GM18507 (cell line): ENCODE results near the gene MYO16.

Experiments used
- DNase-seq: peaks from one replicate; pipeline ENCODE4 v3.0.0; 2011; ENCODE audit warnings: low read depth; ENCODE audit not compliant: insufficient read length; ENCODE audit errors: extremely low spot score
- FAIRE-seq: peaks from 2 replicates; lab custom pipeline; 2011; peaks lifted over from hg19 to GRCh38; lab: Jason Lieb, UNC

MYO16 gene

GRCh38 chr13:108728370-108728769 lies 99.0 kb downstream of the MYO16 start:
- DNase-seq (no peak), FAIRE-seq (no peak)

- FAIRE-seq (no peak), DNase-seq (no peak)
Measured at GRCh38 chr13:108733022-108733560, 103.7 kb downstream of the MYO16 start.

- DNase-seq: no peak
- no peak for FAIRE-seq
Measured at GRCh38 chr13:108734676-108735075, 105.3 kb downstream of the MYO16 start.

- DNase-seq: no peak
- no peak for FAIRE-seq
Measured at GRCh38 chr13:108741930-108742329, 112.5 kb downstream of the MYO16 start.

- FAIRE-seq (no peak), DNase-seq (no peak)
Measured at GRCh38 chr13:108742701-108743451, 113.5 kb downstream of the MYO16 start.

- FAIRE-seq (no peak), DNase-seq (no peak)
Measured at GRCh38 chr13:108743522-108743921, 114.1 kb downstream of the MYO16 start.

- no peak for DNase-seq
- FAIRE-seq: no peak
Measured at GRCh38 chr13:108747843-108748242, 118.4 kb downstream of the MYO16 start.

GRCh38 chr13:108752276-108752675 lies 122.9 kb downstream of the MYO16 start:
- no peak for DNase-seq
- FAIRE-seq: no peak

- DNase-seq (no peak), FAIRE-seq (no peak)
Measured at GRCh38 chr13:108755083-108755482, 125.7 kb downstream of the MYO16 start.

- no peak for DNase-seq
- no peak for FAIRE-seq
Measured at GRCh38 chr13:108760129-108760528, 130.7 kb downstream of the MYO16 start.

GRCh38 chr13:108760541-108760940 lies 131.1 kb downstream of the MYO16 start:
- DNase-seq: no peak
- no peak for FAIRE-seq

GRCh38 chr13:108768035-108768434 lies 138.6 kb downstream of the MYO16 start:
- FAIRE-seq (no peak), DNase-seq (no peak)

- DNase-seq (no peak), FAIRE-seq (no peak)
Measured at GRCh38 chr13:108769213-108770070, 140.0 kb downstream of the MYO16 start.

GRCh38 chr13:108775597-108775996 lies 146.2 kb downstream of the MYO16 start:
- no peak for FAIRE-seq

GRCh38 chr13:108776650-108777049 lies 147.2 kb downstream of the MYO16 start:
- no peak for DNase-seq
- FAIRE-seq: no peak

More at GRCh38 chr13:108775597-108775996, 146.2 kb downstream of the MYO16 start:
- DNase-seq: no peak

- DNase-seq: no peak
- no peak for FAIRE-seq
Measured at GRCh38 chr13:108777421-108778420, 148.3 kb downstream of the MYO16 start.

GRCh38 chr13:108779308-108779707 lies 149.9 kb downstream of the MYO16 start:
- DNase-seq: no peak
- FAIRE-seq: no peak

- DNase-seq (no peak), FAIRE-seq (no peak)
Measured at GRCh38 chr13:108780706-108781105, 151.3 kb downstream of the MYO16 start.

GRCh38 chr13:108781312-108781711 lies 151.9 kb downstream of the MYO16 start:
- DNase-seq (no peak), FAIRE-seq (no peak)
